GM21529 (cell line): ENCODE data around the gene MYO16.
"Not testable (repeated sequence)": the region's sequence is repeated elsewhere in the genome, so short reads cannot be mapped to it uniquely, and the experiment has no call there.

Experiments
- ATAC-seq: cut with Tn5 transposase; IDR thresholded peaks from one replicate; pipeline ENCODE4 v1.9.1; 2021; ENCODE audit not compliant: unreplicated experiment

Gene MYO16

GRCh38 chr13:108964606-108965005 lies 335.2 kb downstream of the MYO16 start:
- ATAC-seq: no peak

GRCh38 chr13:108967371-108967770 lies 338.0 kb downstream of the MYO16 start:
- no peak for ATAC-seq

DNA sequence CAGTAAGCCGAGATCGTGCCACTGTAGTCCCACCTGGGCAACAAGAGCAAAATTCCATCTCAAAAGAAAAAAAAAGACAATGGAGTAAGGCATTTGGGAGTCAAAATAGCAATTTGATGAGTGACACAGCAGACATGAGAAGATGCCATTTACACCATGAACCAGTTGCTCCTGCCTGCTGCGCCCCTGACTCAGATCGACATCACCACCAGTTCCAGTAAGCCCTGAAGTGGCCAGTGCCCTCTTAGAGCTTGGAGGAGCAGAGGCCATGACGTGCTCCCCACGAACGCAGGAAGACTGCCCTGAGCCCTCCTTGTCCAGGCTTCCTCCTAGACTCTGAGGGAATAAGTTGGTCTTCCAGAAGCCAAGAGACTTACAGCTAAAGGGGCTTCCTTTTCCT lies 339.2 kb downstream of the MYO16 start:
- ATAC-seq: no peak

DNA sequence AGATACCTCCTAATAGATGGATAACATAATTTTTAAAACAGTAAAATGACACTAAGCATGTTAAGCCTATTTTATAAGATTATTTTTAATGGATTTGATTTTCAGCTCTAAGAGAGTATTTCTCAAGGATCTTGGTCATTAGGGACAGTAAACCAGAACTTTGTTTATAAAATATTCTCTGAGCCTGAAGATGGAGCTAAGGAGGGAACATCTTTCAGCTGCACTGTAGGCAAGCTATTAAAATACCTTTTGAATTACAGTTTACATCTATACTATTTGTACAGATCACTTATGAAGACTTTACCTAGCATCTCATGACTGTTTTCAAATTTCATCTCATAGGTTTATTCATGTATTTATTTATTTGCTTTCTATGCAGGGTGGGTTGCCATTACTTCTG lies 345.3 kb downstream of the MYO16 start:
- ATAC-seq: no peak

- no peak for ATAC-seq
These were observed 350.8 kb downstream of the MYO16 start for GRCh38 chr13:108980237-108980636.

DNA sequence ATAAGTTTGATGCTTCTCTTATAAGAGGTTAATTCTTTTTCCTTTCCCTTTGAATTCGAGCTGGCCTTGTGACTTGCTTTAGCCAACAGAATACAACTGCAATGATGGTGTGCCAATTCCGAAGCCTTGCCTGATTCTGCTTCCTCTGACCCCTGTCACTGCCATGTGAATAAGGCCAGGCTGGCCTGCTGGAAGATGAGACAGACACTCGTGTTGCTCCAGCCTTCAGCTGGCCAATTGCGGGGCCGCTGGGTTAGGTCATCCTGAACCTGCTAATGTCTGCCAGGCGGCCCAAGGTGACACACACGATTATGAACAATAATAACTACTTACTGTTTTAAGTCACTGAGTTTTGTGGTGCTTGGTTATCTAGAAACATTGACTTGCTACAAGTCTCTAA lies 352.0 kb downstream of the MYO16 start:
- no peak for ATAC-seq

DNA sequence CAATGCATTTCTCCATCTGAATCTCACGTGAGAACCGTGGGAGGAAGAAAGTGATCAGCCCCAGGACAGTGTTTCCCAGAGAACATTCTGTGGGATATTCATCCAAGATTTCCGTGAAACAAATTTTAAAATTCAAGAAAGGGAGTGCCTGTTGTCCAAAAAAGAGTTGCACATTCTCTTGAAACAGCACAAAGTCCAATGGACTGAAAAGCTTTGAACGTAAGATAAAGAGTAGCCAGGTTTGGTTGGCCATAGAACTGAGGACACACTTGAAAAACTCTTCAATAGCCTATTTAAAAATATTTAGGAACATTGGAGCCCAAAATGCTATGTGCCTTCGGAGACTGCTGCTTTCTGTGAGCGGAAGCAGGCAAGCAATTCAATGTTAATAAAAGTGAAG lies 353.9 kb downstream of the MYO16 start:
- ATAC-seq: no peak

DNA sequence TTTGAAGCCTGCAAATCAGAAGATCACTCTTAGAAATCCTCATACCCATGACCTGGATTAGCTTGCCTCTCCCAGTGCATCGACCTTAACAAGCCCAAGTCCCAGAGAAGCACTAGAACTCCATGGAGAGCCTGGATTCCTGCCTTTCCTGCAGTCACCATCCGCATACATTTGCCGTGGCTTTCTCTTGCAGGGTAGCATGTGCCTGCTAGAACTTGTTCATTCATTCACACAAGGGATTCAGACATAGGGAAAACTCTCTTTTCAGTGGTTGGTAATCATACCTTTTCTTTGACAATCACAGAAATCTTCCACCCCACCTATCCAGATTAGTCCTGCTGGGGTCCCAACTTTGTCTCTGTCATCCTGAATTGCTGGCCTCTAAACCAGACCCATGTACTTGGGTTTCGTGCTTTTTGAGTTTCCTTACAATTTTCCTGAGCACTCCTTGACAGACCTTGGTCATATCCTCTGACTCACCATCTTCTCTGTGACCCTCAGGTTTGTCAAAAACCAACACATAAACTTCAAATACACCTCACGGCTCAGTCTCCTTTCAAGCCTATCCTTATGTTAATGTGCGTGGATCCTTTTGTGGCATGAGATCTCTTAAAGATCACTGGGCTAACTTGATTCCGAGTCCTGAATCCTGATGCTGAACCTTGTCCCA lies 355.0 kb downstream of the MYO16 start:
- no peak for ATAC-seq

GRCh38 chr13:108985166-108985565 lies 355.8 kb downstream of the MYO16 start:
- ATAC-seq: no peak

GRCh38 chr13:108987517-108987916 lies 358.1 kb downstream of the MYO16 start:
- no peak for ATAC-seq

DNA sequence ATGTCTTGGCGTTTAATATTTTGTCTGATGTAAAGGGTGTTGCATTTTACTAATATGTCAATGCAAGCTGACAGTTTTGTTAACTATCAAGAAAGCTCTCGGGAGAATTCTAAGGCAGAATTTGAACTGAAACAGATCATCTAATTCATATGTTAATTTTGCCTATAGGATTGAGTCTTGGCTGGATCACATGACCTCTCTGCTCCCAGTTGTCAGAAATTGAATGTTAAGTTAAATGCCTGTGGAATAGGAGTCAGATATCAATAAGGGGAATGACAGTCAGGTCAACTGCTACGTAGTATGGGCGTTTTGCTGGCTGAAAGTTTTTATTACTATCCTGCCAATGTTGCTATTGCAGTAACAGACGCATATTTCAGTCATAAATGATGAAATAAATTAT lies 358.5 kb downstream of the MYO16 start:
- ATAC-seq: no peak

DNA sequence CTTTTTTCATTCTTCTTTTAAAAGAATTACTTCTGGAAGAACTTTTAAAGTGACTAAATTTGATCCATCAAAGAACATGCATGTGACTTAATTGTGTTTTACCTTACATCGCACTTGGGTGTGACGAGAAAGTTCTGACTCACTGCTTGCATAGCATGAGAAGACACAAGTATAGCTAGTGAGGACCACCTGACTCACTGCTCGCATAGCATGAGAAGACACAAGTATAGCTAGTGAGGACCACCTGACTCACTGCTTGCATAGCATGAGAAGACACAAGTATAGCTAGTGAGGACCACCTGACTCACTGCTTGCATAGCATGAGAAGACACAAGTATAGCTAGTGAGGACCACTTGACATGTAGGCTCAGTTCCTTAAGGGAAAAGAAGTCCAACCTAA lies 362.0 kb downstream of the MYO16 start:
- not testable (repeated sequence) for ATAC-seq

DNA sequence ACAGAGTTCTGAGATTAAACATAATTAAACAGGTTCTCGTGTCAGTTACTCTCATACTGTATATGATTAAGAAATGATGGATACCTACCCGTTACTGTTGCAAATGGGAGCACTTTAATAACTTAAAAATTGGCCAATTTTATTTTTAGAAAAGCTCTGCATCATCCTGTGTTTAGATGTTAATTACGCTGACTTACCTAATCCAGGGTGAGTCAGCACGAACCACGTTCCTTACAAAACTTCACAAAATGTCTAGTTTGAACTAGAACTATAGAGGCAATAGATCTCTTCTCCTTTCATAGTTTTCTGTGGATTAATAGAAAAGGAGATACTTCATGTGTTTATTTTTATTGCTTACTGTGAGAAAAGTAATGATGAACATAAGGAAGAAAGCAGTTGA lies 363.9 kb downstream of the MYO16 start:
- no peak for ATAC-seq

- ATAC-seq: no peak
These were observed 367.0 kb downstream of the MYO16 start for GRCh38 chr13:108996430-108996829.

DNA sequence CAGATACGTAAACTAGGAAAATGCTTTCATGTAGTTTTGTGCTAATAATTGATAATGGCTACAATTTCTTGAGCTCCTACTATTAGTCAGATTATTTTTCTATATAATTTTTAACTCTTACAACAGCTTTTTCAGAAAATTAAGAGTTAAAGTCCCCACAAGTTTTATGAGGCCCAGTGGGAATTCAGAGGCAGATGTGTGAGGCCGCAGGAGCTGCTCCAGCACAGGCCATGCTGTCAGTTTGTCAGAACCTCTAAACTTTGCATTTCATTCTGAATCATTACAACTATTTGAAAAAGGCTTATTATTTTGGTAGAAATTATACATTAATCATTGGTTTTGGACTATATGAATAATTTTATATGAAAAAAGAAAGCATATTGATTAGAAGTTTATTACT lies 370.8 kb downstream of the MYO16 start:
- no peak for ATAC-seq

DNA sequence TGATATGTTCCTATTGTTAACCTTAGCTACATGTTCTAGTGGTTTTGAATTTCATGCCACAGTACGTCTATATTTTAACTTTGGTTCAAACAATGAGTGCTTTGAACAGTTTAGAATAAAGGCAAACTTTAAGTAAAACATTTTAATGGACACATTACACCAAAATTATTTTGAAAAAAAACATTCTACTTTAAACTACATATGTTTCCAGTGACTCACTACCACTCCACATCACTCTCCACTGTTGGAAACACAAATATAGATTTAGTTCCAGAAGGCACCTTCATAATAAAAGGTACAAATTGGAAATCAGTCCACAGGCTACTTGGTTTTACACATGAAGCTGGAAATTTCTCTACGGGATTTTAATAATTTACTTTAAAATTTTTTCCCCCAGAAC lies 373.5 kb downstream of the MYO16 start:
- ATAC-seq: no peak

DNA sequence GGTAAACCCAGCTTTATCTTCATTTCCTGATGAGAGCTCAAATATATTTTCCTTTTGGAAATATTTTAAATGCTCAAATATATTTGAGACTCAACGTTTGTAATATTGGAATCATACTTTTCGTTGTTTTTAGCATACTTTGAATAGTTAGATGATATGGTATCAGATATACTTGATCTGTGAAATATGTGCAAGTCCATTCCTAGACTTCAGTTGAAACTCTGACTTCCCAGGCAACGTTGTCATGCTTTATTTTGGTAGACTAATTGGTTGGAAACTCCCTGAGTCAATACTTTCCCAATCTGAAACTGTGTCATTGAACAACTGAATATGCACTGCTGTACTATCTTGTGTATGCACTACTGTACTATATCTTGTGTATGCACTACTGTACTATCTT lies 378.5 kb downstream of the MYO16 start:
- ATAC-seq: no peak

DNA sequence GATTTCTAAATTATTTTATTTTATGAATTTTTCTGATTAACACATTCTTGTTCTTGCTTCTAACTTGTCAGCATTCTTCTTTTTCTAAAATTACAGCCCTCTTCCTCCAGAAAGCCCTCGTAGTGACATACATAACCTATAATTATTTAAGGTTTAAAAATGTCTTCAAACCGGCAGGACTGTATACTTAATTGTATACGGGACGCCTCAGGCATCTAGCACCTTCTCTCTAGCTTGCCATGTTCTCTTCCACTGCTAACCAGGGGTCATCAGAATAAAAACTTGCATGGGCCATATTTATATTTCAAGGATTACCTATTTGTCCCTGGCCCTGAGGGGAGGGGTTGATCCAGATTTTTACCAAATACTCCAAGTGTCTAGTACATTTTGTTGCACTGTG lies 380.3 kb downstream of the MYO16 start:
- no peak for ATAC-seq

DNA sequence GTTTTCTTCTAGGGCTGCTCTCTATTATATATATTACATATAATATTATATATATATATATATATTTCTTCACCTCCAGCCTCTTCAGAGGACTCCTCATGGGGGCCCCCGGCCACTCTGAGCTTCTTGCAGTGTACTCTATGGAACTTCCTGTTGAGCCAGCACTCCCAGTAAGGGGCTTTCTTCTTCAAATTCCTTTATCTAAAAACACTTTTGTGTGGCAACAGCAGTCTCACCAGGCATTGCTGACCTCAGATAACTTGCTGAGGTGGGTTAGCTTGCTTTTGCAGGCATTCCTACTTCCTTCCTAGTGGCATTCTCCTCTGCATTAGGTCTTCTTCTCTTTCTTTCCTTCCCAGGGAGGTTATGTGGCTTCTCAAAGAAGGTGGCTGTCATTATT lies 381.5 kb downstream of the MYO16 start:
- ATAC-seq: no peak

GRCh38 chr13:109012115-109012514 lies 382.7 kb downstream of the MYO16 start:
- no peak for ATAC-seq

GRCh38 chr13:109021558-109021957 lies 392.1 kb downstream of the MYO16 start:
- no peak for ATAC-seq

- no peak for ATAC-seq
These were observed 395.2 kb downstream of the MYO16 start for GRCh38 chr13:109024611-109025010.

- no peak for ATAC-seq
These were observed 396.9 kb downstream of the MYO16 start for GRCh38 chr13:109026266-109026665.

DNA sequence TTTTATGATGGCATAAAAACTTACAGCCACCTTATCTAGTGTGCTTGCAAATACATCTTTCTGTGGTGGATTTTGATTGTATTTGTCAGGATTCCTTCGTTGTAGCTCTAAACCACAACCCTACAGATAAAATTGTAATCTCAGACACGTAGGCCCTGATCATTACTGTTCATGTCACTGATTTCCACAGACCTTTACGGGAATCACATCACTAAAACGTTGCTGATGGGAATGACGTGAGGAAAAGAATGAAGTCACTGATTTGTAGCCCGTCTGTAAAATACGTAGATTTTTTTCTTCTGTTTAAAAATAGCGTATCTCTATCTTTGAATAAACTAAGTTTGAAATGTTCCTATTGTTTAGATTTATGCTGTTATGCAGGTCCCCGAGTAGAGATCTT lies 399.2 kb downstream of the MYO16 start:
- no peak for ATAC-seq
